Kidney (tissue), 14 donors: Measurements from ENCODE around the gene NLGN1. TPM values are rescaled to one million over a fixed set of nuclear protein-coding genes. Genes with fewer than 3 reads are reported as not detected.

Source experiments
- DNase-seq, 5 donors: peaks; one replicate each; pipeline ENCODE4 v3.0.0-alpha.2; 2013 to 2020
- FAIRE-seq: peaks from 2 replicates; lab custom pipeline; 2012; peaks lifted over from hg19 to GRCh38; lab: Jason Lieb, UNC
- H3K27ac ChIP-seq, 2 donors: one replicate each; pipeline ENCODE4 v1.7.0; 2013; ENCODE audit warnings: low read depth in 2 of 2, low read length in 2 of 2, inconsistent platforms in 1 of 2
- H3K27me3 ChIP-seq: one replicate; pipeline ENCODE4 v1.7.1; 2013; ENCODE audit warnings: low read length, inconsistent platforms; ENCODE audit not compliant: control insufficient read depth, insufficient read depth
- H3K36me3 ChIP-seq, 3 donors: one replicate each; pipeline versions ENCODE4 v1.7.0 to v1.7.1; 2013; ENCODE audit warnings: low read length in 3 of 3, control low read depth in 1 of 3, inconsistent platforms in 1 of 3; ENCODE audit not compliant: insufficient read depth in 3 of 3, control insufficient read depth in 2 of 3
- H3K4me1 ChIP-seq, 3 donors: one replicate each; pipeline versions ENCODE4 v1.7.0 to v1.7.1; 2013; ENCODE audit warnings: low read length in 3 of 3, inconsistent platforms in 1 of 3, low read depth in 1 of 3; ENCODE audit not compliant: control insufficient read depth in 2 of 3, insufficient read depth in 2 of 3
- H3K4me3 ChIP-seq, 3 donors: one replicate each; pipeline versions ENCODE4 v1.7.0 to v1.8.1; 2013; ENCODE audit warnings: low read length in 3 of 3, control low read depth in 1 of 3, inconsistent platforms in 1 of 3
- H3K9ac ChIP-seq, 3 donors: one replicate each; pipeline versions ENCODE4 v1.7.0 to v1.7.1; 2013; ENCODE audit warnings: low read length in 3 of 3, control low read depth in 1 of 3, inconsistent platforms in 1 of 3
- H3K9me3 ChIP-seq, 3 donors: one replicate each; pipeline versions ENCODE4 v1.7.0 to v1.7.1; 2013; ENCODE audit warnings: low read length in 3 of 3, control low read depth in 1 of 3, inconsistent platforms in 1 of 3; ENCODE audit not compliant: control insufficient read depth in 2 of 3, insufficient read depth in 1 of 3
- intact Hi-C: fragments of 100-400 bp; cut with DNase I; formaldehyde crosslinking; loops from one replicate; pipeline ENCODE4 v1.11.1; 2022
- polyA plus RNA-seq: library from polyadenylated mRNA; stranded (reverse); fragments of 350-450 nt; fragmentation: Illumina TruSeq; extraction: RNeasy Lipid Tissue Mini Kit (QIAGEN cat#74804); gene quantifications from one replicate; pipeline ENCODE4 v1.2.3, GENCODE V29; 2014; ENCODE audit warnings: low read depth, low replicate concordance; ENCODE audit not compliant: insufficient read depth
- total RNA-seq: library from RNA; stranded (reverse); fragmentation: NEBNext Ultra II Directional; extraction: Animal tissue kit (Norgen Biotek cat#: 25700); gene quantifications from one replicate; pipeline ENCODE4 v1.2.1, GENCODE V29; 2021
- TF ChIP-seq, protein P1 (sequence below): IDR thresholded peaks from 3 replicates; pipeline ENCODE4 v1.5.1; 2012; ENCODE audit warnings: mild to moderate bottlenecking, moderate library complexity, borderline replicate concordance; ENCODE audit not compliant: insufficient read depth; ENCODE audit errors: extremely low read depth
- donor health status: control.
- donor health status: control.
- donor health status: control.
- donor health status: control.
- donor health status: control.
- donor health status: DM: yes; HTN: yes; CAD: no.
- donor health status: Normal renal cell carcinoma (clear cell type).

Gene NLGN1
- total and polyA plus RNA-seq, 2 donors from 2014 or later, result 0.49 to 19.4 TPM

DNA sequence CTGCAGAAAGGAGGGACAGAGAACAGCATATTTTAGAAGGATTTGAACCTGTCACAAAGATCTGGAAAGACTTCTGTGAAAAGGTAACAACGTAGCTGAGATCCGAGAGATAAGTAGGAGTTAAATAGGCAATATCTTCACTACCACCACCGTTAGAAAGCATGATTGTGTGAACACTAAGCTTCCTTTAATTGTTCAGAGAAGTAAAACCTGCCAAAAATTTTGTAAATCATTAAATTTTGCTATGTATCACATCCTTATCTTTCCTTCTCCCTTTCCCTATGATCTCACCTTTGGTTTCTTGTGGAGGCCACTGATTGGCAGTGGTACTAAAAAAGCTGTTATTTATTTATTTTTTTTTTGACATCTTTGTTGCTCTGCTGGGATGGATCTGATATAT is 346.9 kb downstream of the NLGN1 start:
- FAIRE-seq (no peak), DNase-seq (no peak)
- Histone ChIP-seq H3K9me3 (no peaks in the 10 kb centered on the region), H3K27me3 (no peaks in the 10 kb centered on the region), H3K27ac (no peak overlapping the region), H3K4me1 (no peaks in the 10 kb centered on the region), H3K4me3 (no peak overlapping the region), H3K36me3 (no peaks in the 10 kb centered on the region), H3K9ac (no peak overlapping the region)
- intact Hi-C loops, result no loop called here
- TF ChIP-seq, protein P1, sequence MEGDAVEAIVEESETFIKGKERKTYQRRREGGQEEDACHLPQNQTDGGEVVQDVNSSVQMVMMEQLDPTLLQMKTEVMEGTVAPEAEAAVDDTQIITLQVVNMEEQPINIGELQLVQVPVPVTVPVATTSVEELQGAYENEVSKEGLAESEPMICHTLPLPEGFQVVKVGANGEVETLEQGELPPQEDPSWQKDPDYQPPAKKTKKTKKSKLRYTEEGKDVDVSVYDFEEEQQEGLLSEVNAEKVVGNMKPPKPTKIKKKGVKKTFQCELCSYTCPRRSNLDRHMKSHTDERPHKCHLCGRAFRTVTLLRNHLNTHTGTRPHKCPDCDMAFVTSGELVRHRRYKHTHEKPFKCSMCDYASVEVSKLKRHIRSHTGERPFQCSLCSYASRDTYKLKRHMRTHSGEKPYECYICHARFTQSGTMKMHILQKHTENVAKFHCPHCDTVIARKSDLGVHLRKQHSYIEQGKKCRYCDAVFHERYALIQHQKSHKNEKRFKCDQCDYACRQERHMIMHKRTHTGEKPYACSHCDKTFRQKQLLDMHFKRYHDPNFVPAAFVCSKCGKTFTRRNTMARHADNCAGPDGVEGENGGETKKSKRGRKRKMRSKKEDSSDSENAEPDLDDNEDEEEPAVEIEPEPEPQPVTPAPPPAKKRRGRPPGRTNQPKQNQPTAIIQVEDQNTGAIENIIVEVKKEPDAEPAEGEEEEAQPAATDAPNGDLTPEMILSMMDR, result no peak

DNA sequence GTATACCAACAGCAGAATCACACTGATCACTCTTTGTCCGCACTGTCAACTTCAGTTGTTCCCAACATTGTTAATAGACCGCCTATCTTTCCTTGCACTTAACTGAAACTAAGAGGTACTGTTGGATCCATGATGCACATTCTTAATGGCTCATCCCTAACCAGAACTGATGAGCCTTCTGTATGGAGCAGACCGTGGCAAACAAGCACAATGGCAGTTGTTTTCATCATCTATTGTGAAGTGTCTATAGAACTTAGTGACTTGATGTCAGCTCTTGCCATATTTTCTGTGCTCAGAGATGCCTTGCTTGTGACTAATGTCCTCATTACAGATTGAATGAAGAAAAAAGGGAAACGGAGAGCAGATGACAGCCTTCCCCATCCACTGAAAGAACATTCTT is 347.4 kb downstream of the NLGN1 start:
- no peak for DNase-seq
- no peak overlapping the region for H3K4me3 ChIP-seq
- TF ChIP-seq, protein P1, result no peak
- H3K27me3 ChIP-seq, result no peaks in the 10 kb centered on the region
- intact Hi-C loops, result no loop called here
- H3K4me1 ChIP-seq, result no peaks in the 10 kb centered on the region
- no peak overlapping the region for H3K9ac ChIP-seq
- no peaks in the 10 kb centered on the region for H3K9me3 ChIP-seq
- no peak for FAIRE-seq
- no peaks in the 10 kb centered on the region for H3K36me3 ChIP-seq
- no peak overlapping the region for H3K27ac ChIP-seq

DNA sequence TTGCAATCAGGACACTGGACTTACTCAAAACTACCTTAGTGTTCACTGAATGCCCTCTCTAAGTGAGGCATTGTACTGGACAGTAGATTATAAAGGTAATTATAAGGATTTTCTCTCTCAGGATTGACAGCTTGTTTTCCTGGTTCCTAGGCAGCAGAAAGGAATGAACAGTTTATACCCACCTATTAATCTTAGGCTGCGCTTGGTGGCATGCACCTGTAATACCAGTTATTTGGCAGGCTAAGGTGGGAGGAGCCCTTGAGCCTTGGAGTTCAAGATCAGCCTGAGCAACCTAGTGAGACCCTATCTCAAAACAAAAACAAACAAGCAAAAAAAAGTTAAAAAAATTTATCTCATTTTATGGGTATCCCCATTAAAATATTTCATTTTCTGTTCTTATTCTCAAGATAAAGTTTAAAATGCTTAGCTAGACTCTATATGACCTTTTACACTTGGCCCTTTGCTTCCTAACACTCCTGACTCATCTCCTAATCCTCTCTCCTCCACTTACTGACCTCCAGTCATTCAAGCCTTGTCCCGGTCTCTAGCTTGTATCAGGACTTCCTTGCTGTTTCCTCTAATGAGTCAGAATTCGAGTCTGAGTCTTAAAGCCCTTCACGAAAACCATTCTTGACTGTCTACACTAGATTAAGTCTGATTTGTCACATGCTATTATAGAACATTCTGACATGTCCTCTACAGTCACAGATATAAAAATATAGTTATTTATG is 348.6 kb downstream of the NLGN1 start:
- no peaks in the 10 kb centered on the region for H3K4me1 ChIP-seq
- no peaks in the 10 kb centered on the region for H3K27me3 ChIP-seq
- intact Hi-C loops, result no loop called here
- FAIRE-seq, result no peak
- H3K27ac ChIP-seq, result no peak overlapping the region
- no peak for DNase-seq
- no peaks in the 10 kb centered on the region for H3K9me3 ChIP-seq
- TF ChIP-seq, protein P1, result no peak
- H3K9ac ChIP-seq, result no peak overlapping the region
- H3K4me3 ChIP-seq, result no peak overlapping the region
- H3K36me3 ChIP-seq, result no peaks in the 10 kb centered on the region
